ENCODE results near the gene GALNT2.

The GALNT2 gene

GRCh38 chr1:230117694-230118093, 50.7 kb downstream of the GALNT2 start:
- DNase-seq, result no peak

GRCh38 chr1:230119340-230119739, 52.3 kb downstream of the GALNT2 start:
- DNase-seq, result no peak

GRCh38 chr1:230120289-230120920, 53.4 kb downstream of the GALNT2 start:
- no peak for DNase-seq

GRCh38 chr1:230120921-230121381, 53.9 kb downstream of the GALNT2 start:
- DNase-seq, result peak; percentile 59 to 67

GRCh38 chr1:230121950-230122349, 54.9 kb downstream of the GALNT2 start:
- no peak for DNase-seq

GRCh38 chr1:230122366-230123279, 55.6 kb downstream of the GALNT2 start:
- DNase-seq, result no peak

GRCh38 chr1:230123280-230124185, 56.5 kb downstream of the GALNT2 start:
- no peak for DNase-seq

GRCh38 chr1:230124186-230125128, 57.4 kb downstream of the GALNT2 start:
- DNase-seq, result no peak

- no peak for DNase-seq
Observed at GRCh38 chr1:230125141-230125540, 58.1 kb downstream of the GALNT2 start.

GRCh38 chr1:230125640-230126528, 58.8 kb downstream of the GALNT2 start:
- DNase-seq, result no peak

GRCh38 chr1:230126529-230127104, 59.6 kb downstream of the GALNT2 start:
- no peak for DNase-seq

GRCh38 chr1:230127105-230128054, 60.3 kb downstream of the GALNT2 start:
- DNase-seq, result no peak

- no peak for DNase-seq
Observed at GRCh38 chr1:230128569-230129285, 61.7 kb downstream of the GALNT2 start.

- DNase-seq, result no peak
Observed at GRCh38 chr1:230129341-230129740, 62.3 kb downstream of the GALNT2 start.

GRCh38 chr1:230130172-230130944, 63.3 kb downstream of the GALNT2 start:
- no peak for DNase-seq

- DNase-seq, result no peak
Observed at GRCh38 chr1:230131457-230131856, 64.4 kb downstream of the GALNT2 start.

GRCh38 chr1:230132758-230133157, 65.7 kb downstream of the GALNT2 start:
- no peak for DNase-seq

GRCh38 chr1:230135726-230136125, 68.7 kb downstream of the GALNT2 start:
- DNase-seq, result no peak
